ENCODE results near the gene FCAMR.

Gene FCAMR

GRCh38 chr1:207003210-207003609, 33.0 kb upstream of the FCAMR start:
- peaks cover 100% of the 10 kb centered on the region for H3K27me3 ChIP-seq (ENCODE audit: insufficient read depth, low read depth, severe bottlenecking)
- no peak overlapping the region for H3K4me3 ChIP-seq (ENCODE audit: low read depth, low read length)
- H3K9me3 ChIP-seq (ENCODE audit: severe bottlenecking) = peaks cover 4% of the 10 kb centered on the region
- TF ChIP-seq, protein P1, sequence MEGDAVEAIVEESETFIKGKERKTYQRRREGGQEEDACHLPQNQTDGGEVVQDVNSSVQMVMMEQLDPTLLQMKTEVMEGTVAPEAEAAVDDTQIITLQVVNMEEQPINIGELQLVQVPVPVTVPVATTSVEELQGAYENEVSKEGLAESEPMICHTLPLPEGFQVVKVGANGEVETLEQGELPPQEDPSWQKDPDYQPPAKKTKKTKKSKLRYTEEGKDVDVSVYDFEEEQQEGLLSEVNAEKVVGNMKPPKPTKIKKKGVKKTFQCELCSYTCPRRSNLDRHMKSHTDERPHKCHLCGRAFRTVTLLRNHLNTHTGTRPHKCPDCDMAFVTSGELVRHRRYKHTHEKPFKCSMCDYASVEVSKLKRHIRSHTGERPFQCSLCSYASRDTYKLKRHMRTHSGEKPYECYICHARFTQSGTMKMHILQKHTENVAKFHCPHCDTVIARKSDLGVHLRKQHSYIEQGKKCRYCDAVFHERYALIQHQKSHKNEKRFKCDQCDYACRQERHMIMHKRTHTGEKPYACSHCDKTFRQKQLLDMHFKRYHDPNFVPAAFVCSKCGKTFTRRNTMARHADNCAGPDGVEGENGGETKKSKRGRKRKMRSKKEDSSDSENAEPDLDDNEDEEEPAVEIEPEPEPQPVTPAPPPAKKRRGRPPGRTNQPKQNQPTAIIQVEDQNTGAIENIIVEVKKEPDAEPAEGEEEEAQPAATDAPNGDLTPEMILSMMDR (IDR thresholded peaks at IDR 0.05; ENCODE audit: low read depth, low read length) = no peak
- DNase-seq = no peak
- H3K27ac ChIP-seq = no peak overlapping the region
- H3K36me3 ChIP-seq = no peaks in the 10 kb centered on the region

DNA sequence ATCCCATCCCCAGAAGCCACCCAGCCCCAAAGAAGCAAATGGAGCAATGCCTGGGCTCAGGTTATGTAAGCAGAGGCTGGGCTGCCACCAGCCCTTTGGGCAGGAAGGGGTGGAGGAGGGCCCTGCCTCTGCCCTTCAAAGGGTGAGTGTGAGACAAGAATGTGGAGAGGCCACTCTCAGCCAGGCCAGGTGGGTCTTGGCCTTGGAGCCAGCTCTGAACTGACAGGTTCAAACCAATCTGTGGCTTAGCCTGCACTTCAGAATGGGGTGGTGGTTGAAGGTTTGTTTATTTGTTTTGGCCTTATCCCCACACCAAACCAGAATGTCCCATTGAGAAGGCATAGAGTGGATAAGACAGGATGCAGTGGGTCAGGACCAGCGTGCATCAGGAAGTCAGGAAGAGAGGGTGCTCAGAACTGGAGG, 32.5 kb upstream of the FCAMR start:
- Histone ChIP-seq H3K9me3 (ENCODE audit: severe bottlenecking) (peaks cover 4% of the 10 kb centered on the region), H3K27ac (no peak overlapping the region), H3K27me3 (ENCODE audit: insufficient read depth, low read depth, severe bottlenecking) (peaks cover 100% of the 10 kb centered on the region), H3K36me3 (no peaks in the 10 kb centered on the region), H3K4me3 (ENCODE audit: low read depth, low read length) (no peak overlapping the region)
- DNase-seq = no peak
- TF ChIP-seq, protein P1 (IDR thresholded peaks at IDR 0.05; ENCODE audit: low read depth, low read length) = no peak

- H3K27me3 ChIP-seq (ENCODE audit: insufficient read depth, low read depth, severe bottlenecking) = peaks cover 100% of the 10 kb centered on the region
- H3K27ac ChIP-seq = no peak overlapping the region
- H3K4me3 ChIP-seq (ENCODE audit: low read depth, low read length) = no peak overlapping the region
- TF ChIP-seq, protein P1 (IDR thresholded peaks at IDR 0.05; ENCODE audit: low read depth, low read length) = no peak
- no peaks in the 10 kb centered on the region for H3K36me3 ChIP-seq
- H3K9me3 ChIP-seq (ENCODE audit: severe bottlenecking) = no peaks in the 10 kb centered on the region
- no peak for DNase-seq
These were observed 31.4 kb upstream of the FCAMR start for GRCh38 chr1:207001492-207002245.

DNA sequence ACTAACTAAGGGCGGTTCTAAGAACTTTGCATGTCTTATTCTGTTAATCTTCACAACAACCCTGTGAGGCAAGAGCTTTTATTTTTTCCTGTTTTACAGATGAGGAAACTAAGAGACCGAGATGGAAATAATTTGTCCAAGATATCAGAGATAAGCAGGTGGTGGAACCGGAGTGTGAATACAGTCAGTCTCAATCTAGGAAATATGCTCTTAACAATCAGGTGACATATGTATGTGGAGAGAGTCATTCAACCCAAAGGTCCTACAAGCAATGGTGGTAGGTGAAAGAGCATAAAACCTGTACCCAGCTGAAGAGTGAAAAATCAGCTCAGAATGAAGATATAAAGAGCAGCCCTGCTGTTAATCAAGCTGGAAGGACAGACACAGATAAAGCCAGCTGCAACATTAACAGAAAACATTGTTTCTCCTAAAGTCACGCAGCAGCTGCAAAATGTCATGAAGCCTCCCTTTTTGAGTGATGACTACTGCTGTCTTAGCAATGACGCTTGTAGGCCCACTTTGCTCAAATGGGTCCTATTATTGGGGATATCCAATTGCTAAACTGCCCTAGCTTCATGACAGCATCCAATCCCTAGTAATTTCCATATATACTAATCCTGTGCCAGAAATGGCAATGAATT, 30.5 kb upstream of the FCAMR start:
- DNase-seq = no peak
- Histone ChIP-seq H3K36me3 (no peaks in the 10 kb centered on the region), H3K27me3 (ENCODE audit: insufficient read depth, low read depth, severe bottlenecking) (peaks cover 100% of the 10 kb centered on the region), H3K27ac (no peak overlapping the region), H3K9me3 (ENCODE audit: severe bottlenecking) (no peaks in the 10 kb centered on the region), H3K4me3 (ENCODE audit: low read depth, low read length) (no peak overlapping the region)
- TF ChIP-seq, protein P1 (IDR thresholded peaks at IDR 0.05; ENCODE audit: low read depth, low read length) = no peak

- H3K9me3 ChIP-seq (ENCODE audit: severe bottlenecking) = peaks cover 4% of the 10 kb centered on the region
- TF ChIP-seq, protein P1 (IDR thresholded peaks at IDR 0.05; ENCODE audit: low read depth, low read length) = no peak
- no peak overlapping the region for H3K27ac ChIP-seq
- H3K4me3 ChIP-seq (ENCODE audit: low read depth, low read length) = no peak overlapping the region
- DNase-seq = no peak
- peaks cover 100% of the 10 kb centered on the region for H3K27me3 ChIP-seq (ENCODE audit: insufficient read depth, low read depth, severe bottlenecking)
- H3K36me3 ChIP-seq = no peaks in the 10 kb centered on the region
These were observed 28.6 kb upstream of the FCAMR start for GRCh38 chr1:206998816-206999215.
